ENCODE results near the gene HSFX2. TPM values are rescaled to one million over a fixed set of nuclear protein-coding genes. Genes with fewer than 3 reads are reported as not detected.

Gene HSFX2
- total and polyA plus RNA-seq, 9 of the 15 experiments (the other 6 are each of a cell fraction or from before 2014, with no cell fraction given): 0.10 to 0.18 (median 0.11) TPM; not detected in 6

- in situ Hi-C loops (cut with MboI): no loop called here
- H3K9ac ChIP-seq (ENCODE audit: insufficient read depth in 1 of 2, low read depth in 2 of 2, low read length in 2 of 2): no peak overlapping the region
- TF ChIP-seq ZNF318 (IDR thresholded peaks at IDR 0.05; ENCODE audit: borderline replicate concordance in 1 of 2, low read depth in 1 of 2) (no peak), CC2D1A (IDR thresholded peaks at IDR 0.05) (no peak), SMARCA4 (IDR thresholded peaks at IDR 0.05) (no peak), ZNF764 (CRISPR knock-in tag; IDR thresholded peaks at IDR 0.05; ENCODE audit: low read depth) (no peak), SNAPC5 (CRISPR knock-in tag; IDR thresholded peaks at IDR 0.05) (no peak), BCOR (IDR thresholded peaks at IDR 0.05) (no peak), CREB1 (IDR thresholded peaks at IDR 0.05) (no peak), CREB1 (CRISPR knock-in tag; IDR thresholded peaks at IDR 0.05) (no peak), POLR2H (tag; IDR thresholded peaks at IDR 0.05; ENCODE audit: low read depth) (no peak), KLF6 (CRISPR knock-in tag; IDR thresholded peaks at IDR 0.05; ENCODE audit: borderline replicate concordance) (no peak), TSHZ1 (CRISPR knock-in tag; IDR thresholded peaks at IDR 0.05) (no peak), ZNF586 (CRISPR knock-in tag; conservative IDR thresholded peaks at IDR 0.05) (no peak), ADNP (tag; IDR thresholded peaks at IDR 0.05) (no peak)
Observed at GRCh38 chrX:149610511-149610910, 15.4 kb upstream of the HSFX2 start.

More at GRCh38 chrX:149610511-149610910, 15.4 kb upstream of the HSFX2 start:
- Histone ChIP-seq H3K4me1 (replicated peaks in 1 of 2; ENCODE audit: control insufficient read depth in 2 of 2, insufficient read depth in 2 of 2, low read length in 2 of 2) (no peaks in the 10 kb centered on the region), H3K9me1 (ENCODE audit: control insufficient read depth, insufficient read depth, low read length) (no peaks in the 10 kb centered on the region), H3K4me2 (ENCODE audit: insufficient read depth, low read length) (no peak overlapping the region), H3K79me2 (ENCODE audit: control insufficient read depth, insufficient read depth, low read length) (no peaks in the 10 kb centered on the region), H3K4me3 (no peak overlapping the region), H4K20me1 (replicated peaks; ENCODE audit: control insufficient read depth, insufficient read depth, low read length) (no peaks in the 10 kb centered on the region), H3K27ac (ENCODE audit: extremely low read depth, low read depth, low read length) (no peak overlapping the region), H3K36me3 (ENCODE audit: control insufficient read depth, insufficient read depth, low read length) (no peaks in the 10 kb centered on the region), H3K27me3 (ENCODE audit: control insufficient read depth in 2 of 2, insufficient read depth in 2 of 2, low read length in 2 of 2) (no peaks in the 10 kb centered on the region), H2AFZ (ENCODE audit: low read depth, low read length) (no peak overlapping the region), H3K9me3 (replicated peaks; ENCODE audit: control insufficient read depth, insufficient read depth, low read depth, low read length) (no peaks in the 10 kb centered on the region)
- 32% methylated on average over 4 of the region's 5 CpGs for WGBS (ENCODE audit: insufficient coverage, low coverage, missing lambda C conversion rate)
- BruUV-seq (replicated peaks): no TSS peak
- intact Hi-C loops (cut with micrococcal nuclease): no loop called here
- CTCF ChIA-PET (ENCODE audit: low intra/inter-chr PET ratio): no interaction called here
- FAIRE-seq: no peak
- no peak for DNase-seq (ENCODE audit: extremely low read depth in 1 of 4, low spot score in 3 of 4)
- POLR2A ChIA-PET: no interaction called here
- no peak for ATAC-seq
